ENCODE measurements around the gene RAB1A.

DNA sequence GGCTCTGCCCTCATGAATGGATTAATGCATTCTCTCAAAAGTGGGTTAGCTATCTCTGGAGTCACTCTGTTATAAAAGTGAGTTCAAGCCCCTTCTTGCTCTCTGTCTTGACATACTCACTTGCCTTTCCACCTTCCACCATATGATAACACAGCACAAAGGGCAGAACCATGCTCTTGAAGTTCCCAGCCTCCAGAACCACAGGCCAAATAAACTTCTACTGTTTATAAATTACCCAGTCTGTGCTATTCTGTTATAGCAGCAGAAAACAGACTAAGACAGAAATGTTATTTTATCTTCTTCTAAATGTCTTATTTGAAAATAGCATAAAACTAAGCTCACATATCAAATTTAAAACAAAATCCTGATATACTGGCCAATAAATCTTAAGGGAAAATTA is 15.0 kb downstream of the RAB1A start:
- TF ChIP-seq, protein P1, sequence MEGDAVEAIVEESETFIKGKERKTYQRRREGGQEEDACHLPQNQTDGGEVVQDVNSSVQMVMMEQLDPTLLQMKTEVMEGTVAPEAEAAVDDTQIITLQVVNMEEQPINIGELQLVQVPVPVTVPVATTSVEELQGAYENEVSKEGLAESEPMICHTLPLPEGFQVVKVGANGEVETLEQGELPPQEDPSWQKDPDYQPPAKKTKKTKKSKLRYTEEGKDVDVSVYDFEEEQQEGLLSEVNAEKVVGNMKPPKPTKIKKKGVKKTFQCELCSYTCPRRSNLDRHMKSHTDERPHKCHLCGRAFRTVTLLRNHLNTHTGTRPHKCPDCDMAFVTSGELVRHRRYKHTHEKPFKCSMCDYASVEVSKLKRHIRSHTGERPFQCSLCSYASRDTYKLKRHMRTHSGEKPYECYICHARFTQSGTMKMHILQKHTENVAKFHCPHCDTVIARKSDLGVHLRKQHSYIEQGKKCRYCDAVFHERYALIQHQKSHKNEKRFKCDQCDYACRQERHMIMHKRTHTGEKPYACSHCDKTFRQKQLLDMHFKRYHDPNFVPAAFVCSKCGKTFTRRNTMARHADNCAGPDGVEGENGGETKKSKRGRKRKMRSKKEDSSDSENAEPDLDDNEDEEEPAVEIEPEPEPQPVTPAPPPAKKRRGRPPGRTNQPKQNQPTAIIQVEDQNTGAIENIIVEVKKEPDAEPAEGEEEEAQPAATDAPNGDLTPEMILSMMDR (IDR thresholded peaks at IDR 0.05; ENCODE audit: insufficient read depth, low read depth, low read length), result no peak
- no peak for TF ChIP-seq EZH2 (IDR thresholded peaks at IDR 0.05; ENCODE audit: insufficient read depth, low read length)

Data from astrocyte (in vitro differentiated cells and primary cell).